C4-2B (cell line): ENCODE measurements around the gene HPCAL4.
A peak's percentile ranks its signal among the peaks of the same experiment; 100 is the strongest.

Source experiments
- H3K27ac ChIP-seq: fragments of 450-650 bp; 2 replicates; pipeline ENCODE4 v1.5.1; 2017
- CTCF ChIP-seq: fragments of 450-650 bp; conservative IDR thresholded peaks from 2 replicates; pipeline ENCODE4 v1.5.1; 2017; ENCODE audit warnings: mild to moderate bottlenecking
- ZFX ChIP-seq: fragments of 450-650 bp; IDR thresholded peaks from 2 replicates; pipeline ENCODE4 v1.6.1; 2017

Gene HPCAL4

DNA sequence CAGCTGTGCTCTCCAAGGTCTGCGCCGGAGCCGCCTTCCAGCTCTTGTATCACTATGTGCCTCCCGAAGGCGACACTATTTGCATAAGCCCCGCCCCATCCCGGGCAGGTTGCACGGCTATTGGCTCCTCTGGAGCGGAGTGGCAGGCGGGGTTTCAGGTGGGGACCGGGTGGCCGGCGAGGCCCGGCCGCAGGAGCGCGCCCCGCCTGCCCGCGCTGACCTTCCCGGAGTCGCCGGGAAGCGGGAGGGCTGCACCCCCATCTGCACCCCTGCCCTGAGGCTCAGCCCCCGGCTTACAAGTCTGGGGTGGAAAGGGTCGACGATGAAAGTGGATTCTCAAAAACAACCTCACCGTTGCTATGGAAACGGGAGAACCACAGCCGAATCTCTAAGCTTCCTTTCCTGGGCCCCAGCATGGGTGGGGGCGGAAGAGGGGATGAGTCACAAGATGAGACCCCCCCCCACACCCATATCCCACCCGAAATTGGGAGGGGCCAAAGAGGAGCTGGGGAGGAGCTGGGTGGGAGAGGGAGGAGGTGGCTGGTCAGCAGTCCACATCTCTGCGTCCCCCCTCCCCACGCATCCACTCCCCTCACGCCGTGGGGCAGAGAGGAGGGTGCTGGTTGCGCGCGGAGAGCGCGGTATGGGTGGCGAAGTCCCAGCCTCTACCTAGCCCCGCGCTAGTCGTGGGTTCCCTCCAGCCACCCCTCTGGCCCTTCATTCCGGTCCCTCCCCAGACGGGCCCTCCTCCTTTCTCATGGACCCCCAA lies at the start of gene HPCAL4:
HPCAL4 (minus strand) TSS at position 51 of the 769 bp plus-strand sequence. CDS start 6,830 bp downstream, outside the sequence.
- no peak within 1 kb of the TSS for H3K27ac ChIP-seq
- TF ChIP-seq CTCF: no peak
- TF ChIP-seq ZFX: no peak

GRCh38 chr1:39738622-39739366 lies 47.6 kb upstream of the HPCAL4 start, which contains the start of gene PPIE:
PPIE (plus strand) TSS chr1:39738882; CDS start chr1:39738901, 19 bp downstream.
- TF ChIP-seq ZFX (no peak), CTCF (no peak)
- peak within 1 kb of the TSS; percentile 88 for H3K27ac ChIP-seq

DNA sequence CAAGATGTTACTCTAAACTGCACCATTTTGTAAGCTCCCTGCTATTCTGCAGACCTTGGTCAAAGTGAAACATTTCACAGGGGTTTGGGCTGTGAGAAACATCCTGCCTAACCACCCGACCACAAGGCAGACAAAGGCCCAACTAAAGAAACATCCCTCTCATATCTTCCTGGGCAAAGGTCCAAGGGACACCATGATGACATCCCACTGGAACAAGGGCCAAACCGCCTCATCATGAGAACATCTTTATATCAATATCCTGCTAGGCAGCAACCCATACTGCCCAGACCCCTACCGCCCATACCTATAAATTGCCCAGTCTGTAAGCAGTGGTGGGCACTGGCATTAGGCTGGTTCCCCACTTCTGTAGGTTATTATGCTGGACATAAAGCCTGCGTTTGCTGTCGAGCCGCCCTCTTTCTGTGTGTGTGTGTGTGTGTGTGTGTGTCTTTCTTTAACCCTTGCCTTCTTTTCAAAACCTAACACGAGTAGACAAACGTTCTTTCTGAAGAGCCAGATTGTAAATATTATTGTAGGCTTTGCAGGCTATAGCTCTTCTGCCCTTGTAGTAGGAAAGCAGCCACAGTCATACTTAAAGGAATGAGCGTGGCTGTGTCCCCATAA lies 46.4 kb upstream of the HPCAL4 start:
- TF ChIP-seq CTCF (no peak), ZFX (no peak)
- peak overlapping the region; percentile 88 for H3K27ac ChIP-seq

DNA sequence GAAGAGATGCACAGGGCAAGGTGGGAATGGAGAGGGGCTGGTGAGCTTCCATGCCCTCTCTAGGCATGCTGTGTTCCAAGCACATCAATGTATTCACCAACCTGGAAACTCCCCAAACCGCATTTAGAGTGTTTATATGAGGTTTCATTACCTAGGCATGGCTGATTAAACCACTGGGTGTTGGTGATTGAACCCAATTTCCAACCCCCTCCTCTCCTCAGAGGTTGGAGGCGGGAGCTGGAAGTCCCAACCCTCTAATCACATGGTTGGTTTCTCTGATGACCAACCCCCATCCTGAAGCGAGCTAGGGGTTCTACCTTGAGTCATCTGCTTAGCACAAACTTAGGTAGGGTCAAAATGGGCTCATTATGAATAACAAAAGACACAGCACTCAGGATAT lies 44.5 kb upstream of the HPCAL4 start:
- H3K27ac ChIP-seq: no peak overlapping the region
- TF ChIP-seq ZFX (no peak), CTCF (no peak)

DNA sequence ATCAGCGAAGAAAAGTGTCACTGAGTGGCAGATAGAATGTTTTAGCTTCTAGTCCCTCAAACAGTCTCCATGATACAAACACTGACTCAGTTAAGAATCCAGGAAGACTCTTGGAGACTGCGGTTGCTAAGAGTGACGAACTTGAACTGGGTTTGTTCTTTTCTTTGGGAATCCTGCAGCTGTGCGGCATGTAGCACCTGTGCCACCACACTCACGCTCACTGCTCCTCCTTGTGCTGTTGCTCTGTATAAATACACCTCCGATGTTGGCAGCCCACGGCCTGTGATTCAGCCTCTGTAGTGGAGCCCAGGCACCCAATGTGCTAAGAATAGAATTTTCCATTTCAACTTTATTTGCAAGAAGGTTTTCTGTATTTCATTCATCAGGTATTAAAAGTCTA lies 41.9 kb upstream of the HPCAL4 start:
- H3K27ac ChIP-seq: no peak overlapping the region
- TF ChIP-seq ZFX (no peak), CTCF (no peak)

DNA sequence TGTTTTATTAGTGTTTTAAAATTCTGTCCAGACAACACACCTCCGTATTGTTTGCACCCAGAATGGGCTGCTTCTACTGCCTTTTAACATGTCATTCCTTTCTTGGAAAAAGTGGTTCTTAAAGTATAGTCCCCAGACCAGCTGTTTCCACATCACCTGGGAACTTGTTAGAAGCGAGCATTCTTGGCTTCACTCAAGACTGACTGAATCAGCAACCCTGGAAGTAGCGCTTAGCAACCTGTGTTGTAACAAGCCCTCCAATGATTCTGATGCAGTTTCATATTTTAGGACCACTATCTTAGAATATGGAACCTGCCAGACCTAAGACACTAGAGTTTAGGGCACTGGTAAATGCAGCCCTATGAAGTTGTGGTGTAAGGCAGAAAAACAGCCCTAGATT lies 41.5 kb upstream of the HPCAL4 start:
- no peak overlapping the region for H3K27ac ChIP-seq
- TF ChIP-seq CTCF (no peak), ZFX (no peak)

- no peak for TF ChIP-seq ZFX
- no peak for TF ChIP-seq CTCF
- no peak overlapping the region for H3K27ac ChIP-seq
Measured at GRCh38 chr1:39729842-39730241, 38.6 kb upstream of the HPCAL4 start.
